Left ventricle myocardium superior (tissue), 1 donor: Measurements from ENCODE around the gene TWIST2. TPM values are rescaled to one million over a fixed set of nuclear protein-coding genes. Genes with fewer than 3 reads are reported as not detected.

Source experiments
- ATAC-seq: fragments of 200-7000 bp; cut with Tn5 transposase; one replicate; pipeline ENCODE4 v1.9.1; 2020; ENCODE audit warnings: mild to moderate bottlenecking, moderate library complexity
- DNase-seq: peaks from one replicate; pipeline ENCODE4 v3.0.0-alpha.2; 2020
- intact Hi-C: fragments of 100-400 bp; cut with micrococcal nuclease; formaldehyde crosslinking; loops from one replicate; pipeline ENCODE4 v1.11.0; 2022
- total RNA-seq: library from RNA; stranded (reverse); fragmentation: NEBNext Ultra II Directional; extraction: Animal tissue kit (Norgen Biotek cat#: 25700); gene quantifications from one replicate; pipeline ENCODE4 v1.2.1, GENCODE V29; 2021
- donor health status: DM: no; HTN: yes; CAD: no; lungs with severe emphysema.

The TWIST2 gene
- total RNA-seq, 1 donor from 2014 or later: 2.6 TPM

- intact Hi-C loops: no loop called here
- ATAC-seq: peak; percentile 53
- DNase-seq: peak; percentile 81
Measured at GRCh38 chr2:238868616-238869292, 20.9 kb downstream of the TWIST2 start.

- intact Hi-C loops: no loop called here
- no peak for DNase-seq
- ATAC-seq: no peak
Measured at GRCh38 chr2:238869293-238870124, 21.6 kb downstream of the TWIST2 start.

- DNase-seq: no peak
- intact Hi-C loops: no loop called here
- no peak for ATAC-seq
Measured at GRCh38 chr2:238870261-238870660, 22.4 kb downstream of the TWIST2 start.

GRCh38 chr2:238872026-238872425 is 24.1 kb downstream of the TWIST2 start:
- ATAC-seq (no peak), DNase-seq (no peak)
- intact Hi-C loops: no loop called here

GRCh38 chr2:238872628-238873380 is 24.9 kb downstream of the TWIST2 start:
- DNase-seq: no peak
- intact Hi-C loops: no loop called here

GRCh38 chr2:238873381-238873801 is 25.5 kb downstream of the TWIST2 start:
- no peak for DNase-seq
- intact Hi-C loops: no loop called here
- no peak for ATAC-seq

More at GRCh38 chr2:238872628-238873380, 24.9 kb downstream of the TWIST2 start:
- no peak for ATAC-seq

- no peak for ATAC-seq
- intact Hi-C loops: no loop called here
- DNase-seq: no peak
Measured at GRCh38 chr2:238873841-238874240, 26.0 kb downstream of the TWIST2 start.

GRCh38 chr2:238874330-238875050 is 26.6 kb downstream of the TWIST2 start:
- intact Hi-C loops: no loop called here
- no peak for DNase-seq
- ATAC-seq: peak; percentile 39

- peak; percentile 44 for ATAC-seq
- DNase-seq: no peak
- intact Hi-C loops: no loop called here
Measured at GRCh38 chr2:238875101-238875470, 27.2 kb downstream of the TWIST2 start.

- intact Hi-C loops: no loop called here
- peak; percentile 55 for ATAC-seq
- DNase-seq: no peak
Measured at GRCh38 chr2:238875471-238876231, 27.8 kb downstream of the TWIST2 start.

GRCh38 chr2:238876232-238876630 is 28.3 kb downstream of the TWIST2 start:
- DNase-seq: no peak
- ATAC-seq: no peak
- intact Hi-C loops: no loop called here

- DNase-seq (no peak), ATAC-seq (no peak)
- intact Hi-C loops: no loop called here
Measured at GRCh38 chr2:238878051-238878735, 30.3 kb downstream of the TWIST2 start.

- DNase-seq: no peak
- ATAC-seq: no peak
- intact Hi-C loops: no loop called here
Measured at GRCh38 chr2:238879043-238879442, 31.2 kb downstream of the TWIST2 start.

GRCh38 chr2:238879621-238880377 is 31.9 kb downstream of the TWIST2 start:
- DNase-seq (no peak), ATAC-seq (no peak)
- intact Hi-C loops: no loop called here

GRCh38 chr2:238881353-238882081 is 33.6 kb downstream of the TWIST2 start:
- ATAC-seq (no peak), DNase-seq (no peak)
- intact Hi-C loops: no loop called here

GRCh38 chr2:238882082-238882755 is 34.3 kb downstream of the TWIST2 start:
- intact Hi-C loops: no loop called here
- DNase-seq (no peak), ATAC-seq (no peak)
